ENCODE measurements around the gene KRTAP9-3.

GRCh38 chr17:41271858-41272257, 39.6 kb downstream of the KRTAP9-3 start:
- no peak for TF ChIP-seq POLR2A (IDR thresholded peaks at IDR 0.05)
- no peak for TF ChIP-seq CTCF (IDR thresholded peaks at IDR 0.05)
- TF ChIP-seq POLR2AphosphoS5 (IDR thresholded peaks at IDR 0.05) = no peak

Measured in suprapubic skin (tissue), 4 donors.